ENCODE data around the gene HSD17B8. TPM values are rescaled to one million over a fixed set of nuclear protein-coding genes. Genes with fewer than 3 reads are reported as not detected.

The HSD17B8 gene
- total RNA-seq, 2 donors from 2014 or later, result 5.7 to 6.8 TPM

GRCh38 chr6:33247977-33248642 lies 43.7 kb downstream of the HSD17B8 start:
- peak overlapping the region; percentile 16 for H3K27ac ChIP-seq (ENCODE audit: low read depth, low read length)
- peaks cover 5% of the 10 kb centered on the region for H3K4me1 ChIP-seq (ENCODE audit: control insufficient read depth, insufficient read depth, low read length)
- DNase-seq, result peak; percentile 96
- H3K9me3 Mint-ChIP-seq, result no peaks in the 10 kb centered on the region
- peaks cover 14% of the 10 kb centered on the region for H3K4me1 Mint-ChIP-seq
- H3K36me3 ChIP-seq (ENCODE audit: control insufficient read depth, insufficient read depth, low read length), result peaks cover 13% of the 10 kb centered on the region
- H3K4me3 ChIP-seq (ENCODE audit: low read length), result peak overlapping the region; percentile 82
- 10 to 11% methylated on average over 17 to 28 of the region's 28 CpGs for WGBS, 2 experiments (ENCODE audit: insufficient coverage in 1 of 2, insufficient read length in 1 of 2)
- H3K9me3 ChIP-seq (ENCODE audit: control insufficient read depth, low read length), result no peaks in the 10 kb centered on the region
- H3K36me3 Mint-ChIP-seq (ENCODE audit: low read depth), result peaks cover 19% of the 10 kb centered on the region
- no peak overlapping the region for H3K27ac Mint-ChIP-seq
- H3K9ac ChIP-seq (ENCODE audit: extremely low read depth, low read length, poor library complexity, severe bottlenecking), result peak overlapping the region; percentile 6
- peaks cover 30% of the 10 kb centered on the region for H3K27me3 Mint-ChIP-seq (ENCODE audit: insufficient read depth)
- TF ChIP-seq CTCF (conservative IDR thresholded peaks at IDR 0.05), result peak; percentile 96
- H3K4me3 Mint-ChIP-seq, result peak overlapping the region; percentile 66
- peaks cover 34% of the 10 kb centered on the region for H3K27me3 ChIP-seq (ENCODE audit: control insufficient read depth, insufficient read depth, low read length, poor library complexity, severe bottlenecking)

DNA sequence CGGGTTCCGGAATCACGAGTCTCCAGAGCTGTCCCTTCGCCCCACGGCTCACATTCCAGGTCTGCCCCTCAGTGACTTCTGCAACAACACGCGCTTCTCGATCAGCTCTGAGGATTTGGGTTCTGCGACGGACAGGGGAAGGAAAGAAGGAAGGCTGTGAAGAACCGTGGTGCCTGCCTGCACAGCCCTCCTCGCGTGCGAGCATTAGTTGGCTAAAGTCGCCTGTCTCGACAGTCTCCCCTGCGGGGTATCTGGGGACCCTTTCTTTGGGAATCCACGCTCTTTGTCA lies 44.1 kb downstream of the HSD17B8 start:
- Mint-ChIP-seq H3K36me3 (ENCODE audit: low read depth) (peaks cover 19% of the 10 kb centered on the region), H3K27me3 (ENCODE audit: insufficient read depth) (peaks cover 26% of the 10 kb centered on the region), H3K9me3 (no peaks in the 10 kb centered on the region), H3K4me1 (peaks cover 14% of the 10 kb centered on the region), H3K27ac (peak overlapping the region; percentile 78), H3K4me3 (peak overlapping the region; percentile 66)
- WGBS, 2 experiments (ENCODE audit: insufficient coverage in 1 of 2, insufficient read length in 1 of 2), result 7 to 9% methylated on average over 12 to 18 of the region's 18 CpGs
- TF ChIP-seq CTCF (conservative IDR thresholded peaks at IDR 0.05), result peak; percentile 26
- peak overlapping the region; percentile 72 for H3K27ac ChIP-seq (ENCODE audit: low read depth, low read length)
- peaks cover 16% of the 10 kb centered on the region for H3K36me3 ChIP-seq (ENCODE audit: control insufficient read depth, insufficient read depth, low read length)
- peak overlapping the region; percentile 6 for H3K9ac ChIP-seq (ENCODE audit: extremely low read depth, low read length, poor library complexity, severe bottlenecking)
- peaks cover 30% of the 10 kb centered on the region for H3K27me3 ChIP-seq (ENCODE audit: control insufficient read depth, insufficient read depth, low read length, poor library complexity, severe bottlenecking)
- peaks cover 5% of the 10 kb centered on the region for H3K4me1 ChIP-seq (ENCODE audit: control insufficient read depth, insufficient read depth, low read length)
- DNase-seq, result no peak
- H3K4me3 ChIP-seq (ENCODE audit: low read length), result peak overlapping the region; percentile 82
- no peaks in the 10 kb centered on the region for H3K9me3 ChIP-seq (ENCODE audit: control insufficient read depth, low read length)

DNA sequence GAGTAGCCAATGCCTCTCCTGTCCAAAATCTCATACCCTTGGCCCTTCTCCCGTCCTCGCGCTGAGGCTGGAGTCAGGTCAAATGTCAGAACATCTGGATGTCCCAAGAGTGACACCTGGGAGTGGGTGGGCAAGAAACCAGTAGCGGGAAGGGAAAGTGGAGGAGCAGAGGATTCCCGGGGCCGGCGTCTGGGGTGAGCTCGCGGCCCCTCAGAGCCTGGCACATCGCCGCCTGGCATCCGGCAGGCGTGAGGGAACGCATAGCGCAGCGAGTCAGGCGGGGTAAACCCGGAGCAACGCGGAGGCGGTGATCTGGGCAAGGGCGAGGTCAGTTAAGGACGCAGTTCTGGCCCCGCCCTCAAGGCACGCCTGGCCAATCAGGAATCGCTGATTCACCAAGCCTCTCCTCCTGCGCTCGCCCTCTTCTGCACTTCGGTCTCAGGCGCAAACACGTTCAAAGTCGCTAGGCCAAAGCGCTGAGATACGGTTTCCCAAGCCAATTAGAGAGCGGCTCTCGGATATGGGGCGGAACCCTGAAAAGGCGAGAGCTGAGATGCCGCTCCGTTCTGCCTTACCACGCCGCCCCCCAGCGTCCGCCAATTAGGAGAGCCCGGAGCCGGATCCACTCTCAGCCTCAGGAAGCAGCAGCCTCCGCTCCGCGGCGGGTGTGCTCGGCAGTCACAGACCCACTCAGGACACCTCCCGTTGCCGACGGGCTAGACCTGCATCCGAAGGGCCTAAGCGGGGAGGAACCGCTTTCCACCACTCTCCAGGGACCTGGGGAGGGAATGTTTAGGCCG lies 44.7 kb downstream of the HSD17B8 start:
- Mint-ChIP-seq H3K36me3 (ENCODE audit: low read depth) (peaks cover 19% of the 10 kb centered on the region), H3K9me3 (no peaks in the 10 kb centered on the region), H3K27me3 (ENCODE audit: insufficient read depth) (peaks cover 24% of the 10 kb centered on the region), H3K27ac (peak overlapping the region; percentile 78), H3K4me3 (peak overlapping the region; percentile 66), H3K4me1 (peaks cover 14% of the 10 kb centered on the region)
- DNase-seq, result peak; percentile 99
- TF ChIP-seq CTCF (conservative IDR thresholded peaks at IDR 0.05), result no peak
- Histone ChIP-seq H3K4me3 (ENCODE audit: low read length) (peak overlapping the region; percentile 89), H3K4me1 (ENCODE audit: control insufficient read depth, insufficient read depth, low read length) (peaks cover 5% of the 10 kb centered on the region), H3K9ac (ENCODE audit: extremely low read depth, low read length, poor library complexity, severe bottlenecking) (peak overlapping the region; percentile 57), H3K36me3 (ENCODE audit: control insufficient read depth, insufficient read depth, low read length) (peaks cover 18% of the 10 kb centered on the region), H3K27me3 (ENCODE audit: control insufficient read depth, insufficient read depth, low read length, poor library complexity, severe bottlenecking) (peaks cover 30% of the 10 kb centered on the region), H3K9me3 (ENCODE audit: control insufficient read depth, low read length) (no peaks in the 10 kb centered on the region), H3K27ac (ENCODE audit: low read depth, low read length) (peak overlapping the region; percentile 72)
- 0% methylated on average over 21 to 58 of the region's 58 CpGs for WGBS, 2 experiments (ENCODE audit: insufficient coverage in 1 of 2, insufficient read length in 1 of 2)
